NCI-H2029 treated with DMSO at 0.1 percent for 48 hours (cell line): Measurements from ENCODE around the gene RPL41.
"Not testable (repeated sequence)": the region's sequence is repeated elsewhere in the genome, so short reads cannot be mapped to it uniquely, and the experiment has no call there.

Source experiments
- DNase-seq: peaks from one replicate; lab custom pipeline; 2025; lab: John Stamatoyannopoulos, UW

RPL41 gene

DNA sequence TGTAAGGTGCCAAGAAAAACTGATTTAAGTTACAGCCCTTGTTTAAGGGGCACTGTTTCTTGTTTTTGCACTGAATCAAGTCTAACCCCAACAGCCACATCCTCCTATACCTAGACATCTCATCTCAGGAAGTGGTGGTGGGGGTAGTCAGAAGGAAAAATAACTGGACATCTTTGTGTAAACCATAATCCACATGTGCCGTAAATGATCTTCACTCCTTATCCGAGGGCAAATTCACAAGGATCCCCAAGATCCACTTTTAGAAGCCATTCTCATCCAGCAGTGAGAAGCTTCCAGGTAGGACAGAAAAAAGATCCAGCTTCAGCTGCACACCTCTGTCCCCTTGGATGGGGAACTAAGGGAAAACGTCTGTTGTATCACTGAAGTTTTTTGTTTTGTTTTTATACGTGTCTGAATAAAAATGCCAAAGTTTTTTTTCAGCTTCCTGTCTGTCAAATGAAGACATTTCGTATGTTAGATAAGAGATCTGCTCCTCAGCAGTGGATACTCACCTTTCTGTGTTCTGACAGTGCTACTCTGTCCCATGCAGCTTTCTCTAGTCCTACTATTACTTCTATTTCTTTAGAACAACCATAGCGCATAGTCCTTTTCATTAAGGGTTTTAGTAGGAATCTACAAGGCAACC lies 13.2 kb upstream of the RPL41 start:
- no peak for DNase-seq

DNA sequence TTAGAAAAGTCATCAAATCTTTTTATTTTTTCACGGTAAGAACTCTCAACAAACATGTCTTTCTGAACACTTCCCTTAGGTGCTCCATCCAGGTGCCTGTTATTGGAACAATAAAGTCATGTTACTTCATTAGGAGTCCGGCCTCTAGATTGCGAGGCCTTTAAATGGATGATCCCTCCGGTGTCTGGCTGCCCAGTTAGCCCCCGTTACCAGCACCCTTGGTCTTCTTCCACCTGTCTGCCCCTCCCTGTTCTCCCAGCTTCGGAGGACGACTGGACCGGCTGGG lies 12.7 kb upstream of the RPL41 start:
- no peak for DNase-seq

- peak; percentile 96 for DNase-seq
Measured at GRCh38 chr12:56104109-56104814, 12.2 kb upstream of the RPL41 start, which contains the start of gene PA2G4. Gene PA2G4 (plus strand): TSS chr12:56104559. CDS start chr12:56104738, 179 bp downstream.

- DNase-seq, result no peak
Measured at GRCh38 chr12:56104815-56105608, 11.4 kb upstream of the RPL41 start.

DNA sequence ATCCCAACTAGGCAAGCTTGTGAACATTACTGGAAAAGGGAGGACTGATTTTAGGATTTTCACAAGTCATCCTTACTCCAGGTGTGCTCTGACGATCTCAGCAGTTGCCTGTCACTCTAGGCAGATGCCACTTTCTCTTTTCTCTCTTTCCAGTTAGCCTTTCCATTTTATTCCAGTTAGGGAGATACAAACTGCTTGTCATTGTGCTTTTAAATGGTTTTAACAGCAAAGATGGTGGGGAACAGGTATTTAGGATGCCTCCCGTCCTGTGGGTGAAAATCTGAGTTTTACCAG lies 10.9 kb upstream of the RPL41 start:
- no peak for DNase-seq

DNA sequence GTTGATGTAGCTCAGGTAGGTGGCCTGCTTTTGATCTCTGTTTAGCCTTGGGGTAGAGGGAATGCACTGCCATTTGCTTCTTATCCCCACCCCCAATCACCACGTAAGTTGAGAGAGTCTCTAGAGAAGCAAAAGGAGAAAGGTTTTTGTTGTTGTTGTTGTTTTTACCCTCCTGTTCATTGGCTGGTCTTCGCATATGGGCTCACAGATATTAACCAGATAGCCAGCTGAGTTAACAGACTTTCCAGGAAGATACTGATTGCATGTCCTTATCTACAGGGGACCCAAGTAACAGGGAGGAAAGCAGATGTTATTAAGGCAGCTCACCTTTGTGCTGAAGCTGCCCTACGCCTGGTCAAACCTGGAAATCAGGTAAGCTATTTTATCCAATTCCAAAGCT lies 9.2 kb upstream of the RPL41 start:
- no peak for DNase-seq

DNA sequence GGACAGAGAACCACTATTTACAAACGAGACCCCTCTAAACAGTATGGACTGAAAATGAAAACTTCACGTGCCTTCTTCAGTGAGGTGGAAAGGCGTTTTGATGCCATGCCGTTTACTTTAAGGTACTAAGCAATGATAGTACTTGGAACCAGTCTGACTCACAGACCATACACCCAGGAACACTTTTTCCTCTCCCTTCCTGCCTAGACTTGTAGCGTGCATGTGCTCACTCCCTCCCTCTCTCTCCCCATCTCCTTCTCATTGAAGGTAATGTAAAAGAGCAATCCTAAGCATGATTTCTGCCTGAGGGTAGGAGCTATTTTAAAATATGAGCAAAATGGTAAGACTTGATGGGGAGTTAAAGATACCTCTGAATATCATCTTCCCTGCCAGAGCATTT lies 5.9 kb upstream of the RPL41 start:
- no peak for DNase-seq

DNA sequence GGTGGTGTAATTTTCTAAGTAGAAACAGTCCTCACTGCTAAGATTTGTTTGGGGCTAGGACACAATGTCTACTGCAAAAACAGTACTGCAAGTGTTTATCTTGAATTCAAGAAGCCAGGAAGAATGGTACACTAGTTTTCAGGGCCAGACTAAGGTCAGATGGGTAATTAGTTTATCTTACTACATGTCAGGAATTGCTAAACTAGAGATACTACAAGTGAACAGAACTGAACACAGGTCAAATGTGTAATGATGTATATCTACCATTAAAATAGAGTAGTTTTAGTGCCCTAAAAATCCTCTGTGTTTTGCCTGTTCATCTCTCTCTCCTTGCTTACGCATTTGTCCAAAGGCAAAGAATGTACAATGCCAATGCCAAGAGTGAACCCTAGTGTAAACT lies 2.3 kb upstream of the RPL41 start:
- no peak for DNase-seq

DNA sequence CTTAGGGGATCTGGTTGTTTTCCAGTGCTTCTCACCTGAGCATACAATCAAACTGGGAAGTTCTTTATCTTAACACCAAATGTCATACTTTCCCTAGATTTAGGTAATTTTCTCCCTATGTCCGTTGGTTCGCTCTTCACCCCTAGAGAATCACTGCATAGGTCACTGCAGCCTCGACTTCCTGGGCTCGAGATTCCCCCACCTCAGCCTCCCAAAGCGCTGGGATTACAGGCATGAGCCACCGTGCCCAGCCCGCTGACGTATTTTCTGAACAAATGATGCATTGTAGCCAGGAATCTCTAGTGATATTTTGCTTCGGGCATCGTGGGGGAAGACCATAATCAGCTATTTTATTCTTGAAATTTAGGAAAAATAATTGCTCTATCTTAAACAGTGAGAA lies 1.1 kb upstream of the RPL41 start:
- no peak for DNase-seq

DNA sequence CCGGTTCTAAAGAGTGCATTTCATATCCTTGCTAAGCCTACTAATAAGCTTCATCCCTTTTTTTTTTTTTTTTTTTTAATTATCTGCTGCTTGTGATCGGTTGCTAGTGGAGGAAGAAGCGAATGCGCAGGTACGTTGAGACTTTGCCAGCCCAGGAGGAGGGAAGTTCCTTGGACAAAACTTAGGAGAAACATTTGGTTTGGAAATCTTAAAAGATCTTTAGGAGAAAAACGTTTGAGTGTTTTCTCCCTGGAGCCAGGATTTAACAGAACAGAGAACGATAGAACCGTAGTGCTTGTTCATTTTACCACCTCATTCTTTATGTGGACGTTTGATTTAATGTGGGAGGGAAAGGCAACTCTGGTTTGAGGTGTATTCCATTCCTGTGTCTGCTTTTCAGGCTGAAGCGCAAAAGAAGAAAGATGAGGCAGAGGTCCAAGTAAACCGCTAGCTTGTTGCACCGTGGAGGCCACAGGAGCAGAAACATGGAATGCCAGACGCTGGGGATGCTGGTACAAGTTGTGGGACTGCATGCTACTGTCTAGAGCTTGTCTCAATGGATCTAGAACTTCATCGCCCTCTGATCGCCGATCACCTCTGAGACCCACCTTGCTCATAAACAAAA lies 761 bp downstream of the RPL41 start:
- not testable (repeated sequence) for DNase-seq

- peak; percentile 96 for DNase-seq
Measured at GRCh38 chr12:56117778-56118687, 1.6 kb downstream of the RPL41 start, which contains the start of gene ZC3H10. Gene ZC3H10 (plus strand): TSS chr12:56118266. CDS start chr12:56120563, 2,297 bp downstream.

GRCh38 chr12:56118688-56119357 lies 2.4 kb downstream of the RPL41 start:
- DNase-seq, result no peak

DNA sequence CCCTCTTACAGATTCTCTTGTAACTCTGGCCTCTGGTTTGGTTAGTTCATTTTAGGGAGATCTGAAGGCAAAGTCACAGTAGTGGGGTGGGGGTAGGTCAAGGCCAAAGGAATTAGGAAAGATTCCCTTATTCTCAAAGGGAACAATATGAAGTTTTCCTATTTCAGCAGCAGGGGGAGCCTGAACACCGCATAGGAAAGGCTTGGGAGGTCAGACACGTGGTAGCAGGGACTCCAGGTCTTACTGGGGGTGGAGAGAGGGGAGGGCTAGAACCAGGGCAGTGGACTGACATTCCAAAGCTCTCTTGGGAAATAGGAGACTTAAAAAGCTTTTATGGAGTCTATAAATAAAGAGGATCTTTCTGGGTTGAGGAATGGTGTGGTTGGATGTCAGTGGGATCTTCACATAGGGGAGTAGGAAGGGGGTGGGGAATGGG lies 2.9 kb downstream of the RPL41 start:
- peak; percentile 74 for DNase-seq

- DNase-seq, result no peak
Measured at GRCh38 chr12:56120158-56120846, 3.9 kb downstream of the RPL41 start.

- no peak for DNase-seq
Measured at GRCh38 chr12:56121204-56121870, 4.9 kb downstream of the RPL41 start.

GRCh38 chr12:56122637-56123036 lies 6.2 kb downstream of the RPL41 start:
- DNase-seq, result no peak

GRCh38 chr12:56124133-56124532 lies 7.7 kb downstream of the RPL41 start:
- DNase-seq, result no peak

DNA sequence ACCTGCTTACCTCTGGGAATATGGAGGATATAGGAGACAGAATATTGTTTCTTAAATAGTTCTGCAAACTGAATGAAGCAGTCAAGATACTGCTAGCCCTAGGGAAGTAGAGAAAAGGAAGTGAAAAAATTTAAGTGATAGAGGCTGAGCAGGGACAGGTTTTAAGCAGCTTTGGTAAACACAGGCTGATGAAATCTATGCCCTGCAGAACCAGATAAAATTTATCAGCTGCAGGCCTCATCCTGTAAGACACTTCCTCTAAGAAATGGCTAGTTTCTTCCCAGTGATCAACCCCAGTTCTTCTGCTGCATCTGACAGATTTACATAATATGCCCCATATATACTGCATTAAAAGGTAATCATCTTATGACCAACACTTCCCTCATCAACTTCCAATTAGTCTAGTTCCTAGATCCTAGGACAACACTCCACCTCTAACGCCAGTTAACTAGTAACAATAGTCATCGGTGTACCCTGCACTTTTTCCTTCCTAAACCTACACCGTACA lies 10.4 kb downstream of the RPL41 start:
- no peak for DNase-seq

DNA sequence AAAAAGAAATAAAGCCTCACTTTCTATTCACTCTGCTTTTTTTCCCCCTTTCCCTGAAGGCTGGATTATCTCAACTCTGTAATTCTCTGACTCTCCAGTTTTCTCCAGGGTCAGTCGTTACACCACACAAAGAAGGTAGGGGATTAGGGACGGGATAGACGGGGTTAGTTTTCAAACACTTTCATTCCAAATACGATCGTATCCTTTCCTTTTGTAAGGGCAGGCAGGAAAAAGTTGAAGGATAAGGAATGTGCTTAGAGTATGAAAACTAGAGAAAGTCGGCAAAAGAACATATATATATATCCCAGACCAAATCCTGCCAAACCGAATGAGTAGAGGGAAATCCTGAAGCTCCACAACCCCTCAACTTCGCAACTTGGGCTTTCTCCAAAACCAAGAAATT lies 11.1 kb downstream of the RPL41 start:
- no peak for DNase-seq
